GM19372 (cell line): ENCODE data around the gene GAL3ST2.
"Not testable (repeated sequence)": the region's sequence is repeated elsewhere in the genome, so short reads cannot be mapped to it uniquely, and the experiment has no call there.

ENCODE experiments used
- ATAC-seq: cut with Tn5 transposase; IDR thresholded peaks from one replicate; pipeline ENCODE4 v1.9.1; 2021; ENCODE audit warnings: mild to moderate bottlenecking, low read depth, moderate library complexity; ENCODE audit not compliant: unreplicated experiment

GAL3ST2 gene

DNA sequence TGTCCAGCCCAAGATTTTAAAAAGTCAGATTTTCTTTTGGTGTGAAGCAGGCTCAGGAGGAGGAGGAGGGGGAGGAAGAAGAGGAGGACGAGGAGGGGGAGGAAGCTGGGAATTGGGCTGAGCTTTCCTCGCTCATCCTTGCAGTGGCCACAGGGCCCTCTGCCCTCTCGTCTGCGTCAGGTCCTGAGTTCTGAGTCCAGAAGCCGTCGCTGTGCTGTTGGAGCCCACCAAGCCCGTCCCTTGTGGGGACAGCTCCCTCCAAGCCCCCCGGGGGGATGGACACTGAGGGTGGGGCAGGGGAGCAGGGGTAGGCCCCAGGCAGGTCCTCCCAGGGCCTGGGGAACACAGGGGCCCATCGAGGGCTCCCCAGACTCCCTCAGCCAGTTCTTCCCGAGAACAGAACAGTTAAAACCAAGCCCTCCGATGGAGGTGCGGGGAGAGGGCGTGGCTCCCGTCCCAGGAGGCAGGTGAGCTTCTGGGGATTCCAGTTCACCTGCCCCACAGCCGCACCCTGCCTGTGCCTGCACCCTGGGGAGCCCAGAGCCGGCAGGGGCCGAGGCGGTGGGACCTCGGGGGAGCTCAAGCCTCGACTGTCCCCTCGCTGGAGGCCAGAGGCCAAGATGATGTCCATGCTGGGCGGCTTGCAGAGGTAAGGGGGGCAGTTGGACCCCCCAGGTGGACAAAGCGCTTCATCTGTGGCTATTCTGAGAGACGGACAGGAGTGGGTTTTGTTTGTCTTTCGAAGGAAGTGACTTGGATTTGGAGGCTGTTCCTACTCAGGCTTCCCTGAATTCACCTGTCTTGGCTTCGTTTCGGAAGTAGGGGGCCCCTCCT is at the start of gene GAL3ST2:
Gene GAL3ST2, plus strand, starts transcription at position 487 of the 834 bp plus-strand sequence. Its CDS starts 134 bp downstream, at position 621.
- no peak for ATAC-seq

DNA sequence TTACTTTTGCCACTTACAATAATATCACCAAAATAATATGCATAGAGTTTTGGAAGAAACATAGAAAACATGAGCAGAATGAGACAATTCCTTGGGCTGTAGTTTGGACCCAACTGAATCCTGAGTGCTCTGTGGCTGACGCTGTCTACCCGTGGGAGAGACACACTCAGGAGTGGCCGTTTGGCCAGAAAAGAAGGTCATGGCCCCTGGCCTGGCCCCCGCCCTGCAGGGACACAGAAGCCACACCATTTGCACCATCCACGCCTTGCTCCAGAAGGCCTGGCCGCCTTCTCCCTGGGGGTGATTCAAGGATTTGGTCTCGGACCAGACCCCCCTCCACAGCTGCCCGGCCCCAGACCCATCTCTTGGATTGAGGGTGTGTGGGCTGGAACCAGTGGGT is 48.6 kb upstream of the GAL3ST2 start:
- ATAC-seq: no peak

DNA sequence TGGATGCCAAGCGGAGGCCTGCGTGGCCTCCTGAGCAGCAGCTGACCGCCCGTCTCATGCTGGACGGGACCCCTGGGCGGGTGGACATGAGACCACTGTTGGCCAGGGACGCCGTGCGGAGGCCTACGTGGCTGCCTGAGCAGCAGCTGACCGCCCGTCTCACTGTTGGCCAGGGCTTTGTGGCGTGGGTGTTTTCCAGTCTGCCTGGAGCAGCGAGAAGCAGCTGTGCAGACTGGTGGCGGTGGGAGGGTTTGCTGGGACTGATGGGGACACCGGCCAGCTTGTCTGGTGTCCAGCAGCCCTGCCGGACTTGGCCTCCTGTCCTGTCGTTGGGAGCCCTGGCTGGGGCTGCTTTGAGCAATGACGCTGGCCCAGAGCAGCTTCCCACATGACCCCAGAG is 48.0 kb upstream of the GAL3ST2 start:
- no peak for ATAC-seq

DNA sequence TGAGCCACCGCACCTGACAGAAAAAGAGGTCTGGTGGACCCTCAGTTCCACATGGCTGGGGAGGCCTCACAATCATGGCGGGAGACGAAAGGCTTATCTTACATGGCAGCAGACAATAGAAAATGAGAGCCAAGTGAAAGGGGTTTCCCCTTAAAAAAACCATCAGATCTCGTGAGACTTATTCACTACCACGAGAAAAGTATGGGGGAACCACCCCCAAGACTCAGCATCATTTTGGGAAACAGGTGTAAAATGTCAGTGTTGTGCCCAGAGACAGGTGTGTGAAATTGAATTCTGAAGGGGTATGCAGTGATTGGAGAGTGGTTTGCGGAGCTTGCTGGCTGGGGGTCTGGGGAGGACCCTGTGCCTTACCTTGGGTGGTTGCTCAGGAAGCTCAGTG is 46.8 kb upstream of the GAL3ST2 start:
- ATAC-seq: no peak

DNA sequence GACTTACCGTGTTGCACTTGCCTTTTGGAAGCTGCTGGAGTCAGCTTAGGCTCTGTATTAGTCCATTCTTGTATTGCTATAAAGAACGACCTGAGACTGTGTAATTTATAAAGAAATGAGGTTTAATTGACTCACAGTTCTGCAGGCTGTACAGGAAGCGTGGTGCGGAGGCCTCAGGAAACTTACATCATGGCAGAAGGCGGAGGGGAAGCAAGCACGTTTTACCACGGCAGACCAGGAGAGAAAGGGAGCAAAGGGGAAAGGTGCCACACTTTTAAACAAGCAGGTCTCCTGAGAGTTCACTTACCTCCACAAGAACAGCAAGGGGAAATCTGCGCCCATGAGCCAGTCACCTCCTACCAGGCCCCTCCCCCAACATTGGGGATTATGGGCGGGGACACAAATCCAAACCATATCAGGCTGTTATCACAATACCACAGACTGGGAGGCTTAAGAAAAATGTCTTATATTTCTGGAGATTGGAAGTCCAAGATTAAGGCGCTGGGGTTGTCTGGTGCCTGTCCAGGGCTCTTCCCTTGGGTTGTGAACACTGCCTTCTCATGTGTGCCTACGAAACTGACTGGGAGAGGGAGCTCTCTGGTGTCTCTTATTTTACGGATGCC is 45.8 kb upstream of the GAL3ST2 start:
- no peak for ATAC-seq

DNA sequence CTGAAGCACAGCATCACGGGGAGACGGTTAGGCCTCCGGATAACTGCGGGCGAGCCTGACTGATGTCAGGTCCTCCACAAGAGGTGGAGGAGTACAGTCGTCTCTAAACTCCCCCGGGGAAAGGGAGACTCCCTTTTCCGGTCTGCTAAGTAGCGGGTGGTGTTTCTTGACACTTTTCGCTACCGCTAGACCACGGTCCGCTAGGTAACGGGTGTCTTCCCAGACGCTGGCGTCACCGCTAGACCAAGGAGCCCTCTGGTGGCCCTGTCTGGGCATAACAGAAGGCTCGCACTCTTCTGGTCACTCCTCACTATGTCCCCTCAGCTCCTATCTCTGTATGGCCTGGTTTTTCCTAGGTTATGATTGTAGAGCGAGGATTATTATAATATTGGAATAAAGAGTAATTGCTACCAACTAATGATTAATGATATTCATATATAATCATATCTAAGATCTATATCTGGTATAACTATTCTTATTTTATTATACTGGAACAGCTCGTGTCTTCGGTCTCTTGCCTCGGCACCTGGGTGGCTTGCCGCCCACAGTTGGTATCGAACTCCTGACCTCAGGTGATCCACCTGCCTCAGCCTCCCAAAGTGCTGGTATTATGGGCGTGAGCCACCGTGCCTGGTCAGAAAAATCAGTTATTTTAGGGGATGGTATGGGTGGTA is 44.0 kb upstream of the GAL3ST2 start:
- ATAC-seq: not testable (repeated sequence)

DNA sequence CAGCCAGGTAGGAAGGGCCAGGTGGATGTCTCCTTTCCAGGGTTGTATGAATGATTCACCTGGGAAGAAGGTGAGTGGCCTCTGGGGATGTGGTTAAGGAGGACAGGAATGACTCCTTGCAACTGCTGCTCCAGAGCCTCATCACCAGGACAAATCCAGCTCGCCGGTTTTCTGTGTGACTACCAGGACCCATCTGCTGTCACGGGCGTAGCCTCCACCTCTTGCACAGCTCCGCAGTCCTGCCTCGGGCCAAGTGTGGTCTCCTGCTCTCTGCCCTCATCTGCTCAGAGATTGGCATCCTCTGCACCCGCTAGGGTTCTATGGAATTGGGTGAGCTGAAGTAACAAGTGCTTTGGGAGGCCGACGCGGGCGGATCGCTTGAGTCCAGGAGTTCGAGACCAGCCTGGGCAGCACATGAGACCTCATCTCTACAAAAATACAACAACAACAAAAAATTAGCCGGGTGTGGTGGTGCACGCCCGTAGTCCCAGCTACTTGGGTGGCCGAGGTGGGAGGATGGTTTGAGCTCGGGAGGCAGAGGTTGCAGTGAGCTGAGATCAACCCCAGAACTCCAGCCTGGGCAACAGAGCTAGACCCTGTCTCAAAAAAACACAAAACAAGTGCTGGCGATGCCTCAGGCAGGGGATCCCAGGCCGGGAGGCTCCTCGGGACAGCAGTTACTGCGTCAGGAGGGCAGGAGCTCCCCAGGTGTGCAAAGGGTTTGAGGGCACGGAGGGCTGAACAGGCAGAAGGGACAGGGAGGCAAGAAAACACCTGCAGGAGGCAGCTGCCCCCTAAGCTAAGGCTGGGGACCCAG is 43.0 kb upstream of the GAL3ST2 start:
- ATAC-seq: no peak

DNA sequence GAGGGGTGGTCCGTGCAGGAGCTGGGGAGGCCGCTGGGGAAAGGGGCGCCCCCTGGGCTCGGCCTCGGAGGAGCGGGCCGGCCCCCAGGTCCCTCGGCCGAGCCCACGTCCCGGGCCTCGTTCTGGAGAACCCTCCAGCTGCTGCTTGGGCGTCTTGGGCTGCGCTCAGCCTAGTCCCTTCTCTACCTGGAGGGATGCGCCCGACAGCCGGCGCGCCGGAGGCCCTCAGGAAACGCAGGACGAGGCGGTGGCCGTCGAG is 42.5 kb upstream of the GAL3ST2 start:
- peak; percentile 27 for ATAC-seq

DNA sequence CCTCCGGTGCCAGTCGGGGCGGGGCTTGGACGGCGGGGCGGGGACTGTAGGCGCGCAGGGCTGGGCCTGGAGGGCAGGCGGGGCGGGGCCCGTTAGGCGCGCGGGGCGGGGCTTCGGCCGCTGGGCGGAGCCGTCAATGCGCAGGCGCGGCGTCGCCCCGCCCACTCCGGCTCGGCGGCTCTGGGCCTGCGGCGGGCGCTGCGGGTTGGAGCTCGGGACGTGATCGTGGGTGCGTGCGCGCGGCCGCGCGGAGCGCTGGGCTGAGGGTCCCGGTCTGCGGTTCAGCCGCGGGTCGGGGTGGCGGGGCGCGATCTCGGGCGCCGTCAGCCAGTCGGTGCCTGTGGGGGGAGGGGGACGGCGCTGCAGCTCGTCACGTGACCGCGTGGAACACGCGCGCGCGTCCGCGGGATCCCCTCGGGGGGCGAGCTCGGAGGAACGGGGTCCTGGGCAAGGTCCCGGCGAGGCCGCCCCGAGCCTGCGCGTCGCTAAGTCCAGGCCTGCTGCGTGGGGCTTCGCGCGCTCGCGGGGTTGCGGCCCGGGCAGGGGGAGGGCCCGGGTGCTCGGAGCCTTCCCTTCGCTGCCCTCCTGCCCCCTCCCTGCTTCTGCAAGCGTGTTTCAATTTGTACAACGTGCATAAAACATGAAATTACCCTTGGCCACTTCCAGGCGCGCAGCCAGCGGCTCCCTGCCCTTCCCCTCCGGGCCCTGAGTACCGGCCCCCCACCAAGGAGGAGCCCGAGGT is 42.0 kb upstream of the GAL3ST2 start, which contains the start of gene D2HGDH:
Gene D2HGDH, plus strand, starts transcription at position 164 of the 742 bp plus-strand sequence. CDS start 595 bp downstream, outside the sequence.
- peak; percentile 84 for ATAC-seq

DNA sequence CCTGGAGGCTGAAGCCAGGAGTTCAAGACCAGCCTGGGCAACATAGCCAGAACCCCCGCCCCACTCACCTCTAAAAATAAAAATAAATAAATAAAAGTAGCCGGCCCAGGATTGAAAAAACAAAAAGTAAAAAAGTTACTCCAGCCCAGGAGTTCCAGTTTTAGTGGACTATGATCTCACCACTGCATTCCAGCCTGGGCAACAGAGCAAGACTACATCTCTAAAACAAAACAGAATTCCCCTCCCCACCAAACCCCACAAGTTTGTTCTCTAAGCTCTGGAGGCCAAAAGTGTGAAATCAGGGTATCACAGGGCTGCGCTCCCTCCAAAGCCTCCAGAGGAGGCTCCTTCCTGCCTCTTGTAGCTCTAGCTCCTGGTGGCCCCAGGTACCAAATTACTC is 40.5 kb upstream of the GAL3ST2 start:
- ATAC-seq: no peak

DNA sequence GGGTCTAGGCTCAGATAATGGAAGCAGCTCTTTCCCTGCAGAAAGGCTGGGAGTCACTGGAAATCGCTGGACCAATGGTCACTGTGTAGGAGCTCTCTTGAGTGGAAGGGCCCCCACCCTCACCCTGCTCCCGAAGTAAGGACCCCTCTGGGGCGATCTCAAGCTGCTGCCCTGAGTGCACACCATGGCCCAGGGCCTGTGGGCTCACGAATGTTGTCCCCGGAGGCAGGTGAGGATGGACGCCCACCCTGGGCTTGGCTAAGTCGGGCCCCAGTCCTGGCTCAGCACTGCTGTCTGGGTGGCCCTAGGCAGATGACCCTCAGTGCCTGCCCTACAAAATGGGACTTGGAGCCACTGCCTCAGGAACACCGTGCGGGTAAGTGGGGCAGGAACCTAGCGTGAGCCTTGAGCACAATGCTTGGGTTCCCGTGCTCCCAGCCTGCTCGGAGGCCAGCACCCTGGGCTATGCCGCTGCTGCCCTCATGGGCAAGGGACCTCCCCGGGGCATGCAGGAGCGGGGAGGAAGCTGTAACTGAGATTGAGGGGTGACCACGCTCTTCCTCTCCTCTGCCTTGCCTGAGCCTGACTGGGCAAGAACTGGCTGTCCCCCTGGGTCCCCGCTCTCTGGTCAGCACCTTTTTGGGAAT is 38.5 kb upstream of the GAL3ST2 start:
- ATAC-seq: no peak

DNA sequence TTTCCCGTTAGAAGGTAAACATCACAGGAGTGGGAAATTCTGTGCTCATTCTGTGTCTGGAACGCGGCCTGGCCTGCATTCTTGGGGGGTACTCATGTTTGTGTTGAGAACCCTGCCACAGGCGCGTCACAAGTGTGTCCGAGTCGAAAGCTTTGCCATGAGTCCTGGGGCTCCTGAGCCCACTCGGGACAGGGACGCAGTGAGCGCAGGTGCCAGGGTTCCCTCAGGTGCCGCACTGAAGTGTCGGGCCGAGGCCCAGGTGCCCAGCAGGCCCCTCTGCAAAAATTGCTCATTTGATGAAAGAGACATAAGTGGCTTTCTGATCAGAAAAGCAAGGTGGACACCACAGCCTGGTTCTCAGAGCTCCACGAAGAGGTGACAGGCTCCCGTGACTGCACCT is 37.4 kb upstream of the GAL3ST2 start:
- ATAC-seq: no peak

DNA sequence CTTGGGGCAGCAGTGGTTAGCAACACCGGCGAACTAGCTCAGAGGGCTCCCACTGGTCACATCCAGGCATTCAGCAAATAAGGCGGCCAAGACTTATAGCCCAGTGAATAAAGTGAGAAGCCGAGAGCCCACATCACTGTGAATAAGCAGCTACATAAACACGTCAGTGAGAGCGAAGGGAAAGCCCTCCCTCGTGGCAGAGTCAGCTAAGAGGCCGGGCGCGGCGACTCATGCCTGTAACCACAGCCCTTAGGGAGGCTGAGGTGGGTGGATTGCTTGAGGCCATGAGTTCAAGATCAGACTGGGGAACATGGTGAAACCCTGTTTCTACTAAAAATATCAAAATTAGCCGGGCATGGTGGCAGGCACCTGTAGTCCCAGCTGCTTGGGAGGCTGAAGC is 37.0 kb upstream of the GAL3ST2 start:
- no peak for ATAC-seq

DNA sequence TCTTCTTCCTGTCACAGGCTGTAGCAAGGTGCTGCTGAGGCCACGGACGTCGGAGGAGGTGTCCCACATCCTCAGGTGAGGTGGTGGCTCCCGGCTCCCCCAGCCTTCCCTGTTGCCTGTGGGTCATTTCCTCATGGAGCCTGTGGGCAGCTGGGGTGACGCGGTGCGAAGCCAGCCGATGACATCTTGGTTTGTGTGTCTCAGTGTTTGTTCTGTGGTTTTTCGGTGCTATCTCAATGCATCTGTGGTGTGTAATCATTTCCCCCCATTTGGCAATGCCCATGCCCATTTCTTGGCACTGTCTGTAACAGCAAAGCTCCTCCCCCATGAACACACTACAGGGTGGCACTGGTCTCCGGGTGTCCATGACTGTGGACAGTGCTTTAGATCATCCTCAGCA is 35.6 kb upstream of the GAL3ST2 start:
- ATAC-seq: no peak

DNA sequence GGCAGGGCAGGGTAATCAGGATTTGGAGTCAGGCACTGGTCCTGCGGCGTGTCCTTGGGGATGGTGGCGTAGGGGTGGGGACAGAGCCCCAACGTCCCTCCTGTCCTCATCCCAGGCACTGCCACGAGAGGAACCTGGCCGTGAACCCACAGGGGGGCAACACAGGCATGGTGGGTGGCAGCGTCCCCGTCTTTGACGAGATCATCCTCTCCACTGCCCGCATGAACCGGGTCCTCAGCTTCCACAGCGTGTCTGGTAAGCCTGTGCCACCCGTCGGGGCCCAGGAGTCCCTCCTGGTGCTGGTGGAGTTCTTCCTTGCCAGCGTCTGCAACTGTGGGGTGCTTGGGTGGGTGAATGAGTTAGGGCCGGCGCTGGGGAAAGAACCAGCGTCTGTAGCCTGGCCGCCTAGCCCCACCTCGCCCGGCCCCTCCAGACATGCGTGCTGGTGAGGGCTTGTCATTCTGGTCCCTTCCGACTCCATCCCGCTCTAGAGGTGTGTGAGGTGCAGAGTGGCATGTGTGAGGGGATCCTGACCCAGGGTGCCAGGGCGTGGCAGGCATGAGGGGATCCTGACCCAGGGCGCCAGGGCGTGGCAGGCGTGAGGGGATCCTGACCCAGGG is 34.2 kb upstream of the GAL3ST2 start:
- ATAC-seq: no peak

DNA sequence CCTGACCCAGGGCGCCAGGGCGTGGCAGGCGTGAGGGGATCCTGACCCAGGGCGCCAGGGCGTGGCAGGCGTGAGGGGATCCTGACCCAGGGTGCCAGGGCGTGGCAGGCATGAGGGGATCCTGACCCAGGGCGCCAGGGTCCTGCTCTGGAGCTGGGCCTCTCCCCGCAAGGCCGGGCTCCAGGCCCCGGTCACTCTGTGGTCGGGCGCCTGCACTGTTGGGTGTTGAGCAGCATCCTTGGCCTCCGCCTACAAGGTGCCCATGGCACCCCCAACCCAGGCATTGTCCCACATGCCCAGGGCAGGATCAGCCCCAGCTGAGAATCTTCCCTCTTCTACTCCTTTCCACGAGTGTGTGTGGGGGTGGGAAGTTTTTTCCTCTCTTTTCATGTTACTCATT is 33.6 kb upstream of the GAL3ST2 start:
- not testable (repeated sequence) for ATAC-seq

DNA sequence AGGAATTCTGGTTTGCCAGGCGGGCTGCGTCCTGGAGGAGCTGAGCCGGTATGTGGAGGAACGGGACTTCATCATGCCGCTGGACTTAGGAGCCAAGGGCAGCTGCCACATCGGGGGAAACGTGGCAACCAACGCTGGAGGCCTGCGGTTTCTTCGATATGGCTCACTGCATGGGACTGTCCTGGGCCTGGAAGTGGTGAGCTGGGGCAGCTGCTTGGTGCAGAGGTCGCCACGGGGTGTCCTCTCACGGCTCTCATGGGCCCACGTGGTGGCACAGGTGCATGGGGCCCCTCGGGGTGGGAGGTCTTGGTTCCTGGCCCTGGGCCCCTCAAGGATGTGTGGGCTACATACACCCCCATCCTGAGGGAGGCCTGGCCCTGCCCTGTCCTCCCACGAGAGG is 33.0 kb upstream of the GAL3ST2 start:
- ATAC-seq: no peak

DNA sequence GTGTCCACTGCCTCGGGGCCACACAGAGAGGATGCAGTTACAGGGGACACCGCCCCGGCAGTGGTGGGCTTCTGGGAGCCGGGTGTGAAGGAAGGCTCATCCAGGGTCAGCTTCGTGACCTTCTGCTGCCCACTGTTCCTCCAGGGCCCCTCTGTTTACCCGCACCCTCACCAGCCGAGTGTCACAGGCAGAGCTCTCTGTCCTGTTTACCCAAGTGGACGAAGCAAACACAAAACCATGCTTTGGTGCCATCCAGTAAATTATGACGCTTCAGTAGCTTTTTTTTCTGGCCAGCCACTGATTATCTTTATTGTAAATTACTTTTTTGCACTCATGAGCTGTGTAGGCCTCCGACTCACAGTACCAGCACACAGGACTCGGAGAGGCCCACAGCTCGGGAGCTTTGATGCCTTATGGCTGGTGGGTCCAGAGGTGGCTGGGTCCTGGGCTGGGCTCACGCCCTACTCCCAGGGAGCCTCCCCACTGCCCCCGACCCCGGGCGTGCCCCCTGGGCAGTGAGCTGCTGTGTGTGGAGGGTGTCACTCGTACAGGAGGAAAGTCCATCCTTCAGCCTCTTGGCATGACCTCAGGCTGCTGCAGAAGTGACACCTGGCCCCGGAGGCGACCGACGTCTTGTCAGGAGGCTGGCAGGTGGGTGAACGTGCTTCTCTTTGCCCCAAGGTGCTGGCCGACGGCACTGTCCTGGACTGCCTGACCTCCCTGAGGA is 32.4 kb upstream of the GAL3ST2 start:
- ATAC-seq: no peak

DNA sequence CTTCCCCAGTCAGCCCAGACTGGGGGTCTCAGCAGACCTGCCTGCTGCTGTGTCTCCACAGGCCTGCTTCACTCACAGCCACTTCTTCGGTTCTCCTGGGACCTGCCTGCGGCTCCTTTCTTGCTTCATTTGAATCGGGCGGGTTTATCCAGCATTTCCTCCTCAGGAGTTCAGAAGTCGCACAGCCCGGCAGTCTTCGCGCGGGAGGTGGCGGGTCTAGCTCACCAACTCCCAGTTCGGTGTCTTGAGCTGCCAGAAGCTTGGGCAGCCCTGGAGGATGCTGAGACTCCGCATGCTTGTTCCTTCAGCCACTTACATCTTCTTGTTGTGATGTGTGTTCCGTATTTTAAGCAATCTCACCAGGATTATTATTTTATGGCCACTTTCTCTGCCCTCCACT is 31.3 kb upstream of the GAL3ST2 start:
- no peak for ATAC-seq
